WTC11 (cell line): Measurements from ENCODE around the gene PYCR2.

Experiments
- CREB1 ChIP-seq: sonication (generic); formaldehyde crosslinking; IDR thresholded peaks from 2 replicates; pipeline ENCODE4 v1.8.0; 2023; ENCODE audit warnings: mild to moderate bottlenecking, missing genetic modification reagents
- CTCF ChIP-seq: fragments of 200-600 bp; IDR thresholded peaks from 2 replicates; pipeline ENCODE4 v1.8.0; 2022; ENCODE audit warnings: antibody characterized with exemption
- FOXP1 ChIP-seq: sonication (generic); formaldehyde crosslinking; IDR thresholded peaks from 2 replicates; pipeline ENCODE4 v1.8.0; 2022; ENCODE audit warnings: missing genetic modification reagents, mild to moderate bottlenecking, moderate library complexity, borderline replicate concordance
- GABPB1 ChIP-seq: sonication (generic); formaldehyde crosslinking; IDR thresholded peaks from 2 replicates; pipeline ENCODE4 v1.8.1; 2023; ENCODE audit warnings: mild to moderate bottlenecking, missing genetic modification reagents
- MXD4 ChIP-seq: fragments of 250-450 bp; sonication (Bioruptor Pico); IDR thresholded peaks from 2 replicates; pipeline ENCODE4 v1.8.0; 2021; ENCODE audit warnings: mild to moderate bottlenecking, moderate library complexity, borderline replicate concordance
- NR3C1 ChIP-seq: sonication (generic); formaldehyde crosslinking; conservative IDR thresholded peaks from 2 replicates; pipeline ENCODE4 v1.8.1; 2023; ENCODE audit warnings: low read depth, mild to moderate bottlenecking, missing genetic modification reagents
- PRRX2 ChIP-seq: fragments of 250-450 bp; sonication (Bioruptor Pico); IDR thresholded peaks from 2 replicates; pipeline ENCODE4 v1.8.0; 2021; ENCODE audit warnings: mild to moderate bottlenecking
- RORB ChIP-seq: fragments of 250-450 bp; sonication (Bioruptor Pico); IDR thresholded peaks from 2 replicates; pipeline ENCODE4 v1.9.0; 2021; ENCODE audit warnings: mild to moderate bottlenecking
- ZNF263 ChIP-seq: sonication (generic); formaldehyde crosslinking; IDR thresholded peaks from 2 replicates; pipeline ENCODE4 v1.8.1; 2022; ENCODE audit warnings: low read depth, mild to moderate bottlenecking, moderate library complexity, missing genetic modification reagents

- TF ChIP-seq CTCF, result no peak
- 0 out of 2 replicates have a peak, but pooled peaks have one; percentile 2 for TF ChIP-seq CREB1 (CRISPR knock-in tag)
- no peak for TF ChIP-seq ZNF263 (CRISPR knock-in tag)
- TF ChIP-seq PRRX2 (CRISPR knock-in tag), result no peak
- no peak for TF ChIP-seq GABPB1 (CRISPR knock-in tag)
- TF ChIP-seq NR3C1 (CRISPR knock-in tag), result no peak
- no peak for TF ChIP-seq FOXP1 (CRISPR knock-in tag)
- TF ChIP-seq RORB (CRISPR knock-in tag), result no peak
- TF ChIP-seq MXD4, result no peak
Measured at GRCh38 chr1:225923381-225923691, 714 bp downstream of the PYCR2 start.
